HEK293T (cell line): ENCODE measurements around the gene USP8.

Source experiments
- ARNT ChIP-seq: fragments of 450-650 bp; IDR thresholded peaks from 2 replicates; pipeline ENCODE4 v1.6.1; 2017; ENCODE audit warnings: mild to moderate bottlenecking
- CTBP1 ChIP-seq: fragments of 450-650 bp; IDR thresholded peaks from 2 replicates; pipeline ENCODE4 v1.6.1; 2016; ENCODE audit warnings: borderline replicate concordance
- FOXK2 ChIP-seq: fragments of 450-650 bp; IDR thresholded peaks from 2 replicates; pipeline ENCODE4 v1.6.1; 2016; ENCODE audit warnings: mild to moderate bottlenecking
- FOXM1 ChIP-seq: fragments of 450-650 bp; IDR thresholded peaks from 2 replicates; pipeline ENCODE4 v1.6.1; 2017; ENCODE audit warnings: mild to moderate bottlenecking, borderline replicate concordance
- HDGF ChIP-seq: fragments of 450-650 bp; IDR thresholded peaks from 2 replicates; pipeline ENCODE4 v1.6.1; 2017; ENCODE audit warnings: antibody characterized with exemption, borderline replicate concordance
- LEF1 ChIP-seq: fragments of 450-650 bp; IDR thresholded peaks from 2 replicates; pipeline ENCODE4 v1.6.1; 2017; ENCODE audit warnings: mild to moderate bottlenecking, borderline replicate concordance
- NFRKB ChIP-seq: fragments of 450-650 bp; IDR thresholded peaks from 2 replicates; pipeline ENCODE4 v1.6.1; 2016; ENCODE audit warnings: mild to moderate bottlenecking, moderate library complexity
- PKNOX1 ChIP-seq: fragments of 450-650 bp; IDR thresholded peaks from 2 replicates; pipeline ENCODE4 v1.6.1; 2016
- SP1 ChIP-seq: fragments of 450-650 bp; IDR thresholded peaks from 2 replicates; pipeline ENCODE4 v1.6.1; 2017
- SUZ12 ChIP-seq: fragments of 450-650 bp; IDR thresholded peaks from 2 replicates; pipeline ENCODE4 v1.6.1; 2016; ENCODE audit warnings: mild to moderate bottlenecking
- ZNF384 ChIP-seq: fragments of 450-650 bp; IDR thresholded peaks from 2 replicates; pipeline ENCODE4 v1.6.1; 2016

GRCh38 chr15:50390554-50391264 is 33.5 kb upstream of the USP8 start:
- TF ChIP-seq FOXM1 (no peak), SUZ12 (no peak), FOXK2 (no peak), HDGF (no peak), ARNT (no peak), ZNF384 (no peak), NFRKB (no peak), LEF1 (no peak), CTBP1 (no peak), PKNOX1 (no peak), SP1 (no peak)
